IPS-18a (cell line): Measurements from ENCODE around the gene COQ2.

Experiments
- H3K27ac ChIP-seq: one replicate; pipeline ENCODE4 v1.5.1; 2013; ENCODE audit warnings: low read length
- H3K27me3 ChIP-seq: one replicate; pipeline ENCODE4 v1.6.1; 2013; ENCODE audit warnings: mild to moderate bottlenecking, low read length; ENCODE audit not compliant: control insufficient read depth, insufficient read depth
- H3K36me3 ChIP-seq: one replicate; pipeline ENCODE4 v1.6.1; 2013; ENCODE audit warnings: low read depth, low read length; ENCODE audit not compliant: control insufficient read depth
- H3K4me1 ChIP-seq: one replicate; pipeline ENCODE4 v1.6.1; 2013; ENCODE audit warnings: low read depth, low read length; ENCODE audit not compliant: control insufficient read depth
- H3K4me3 ChIP-seq: one replicate; pipeline ENCODE4 v1.5.1; 2013; ENCODE audit warnings: low read length
- H3K9ac ChIP-seq: one replicate; pipeline ENCODE4 v1.6.1; 2013; ENCODE audit warnings: mild to moderate bottlenecking, low read length, moderate library complexity
- H3K9me3 ChIP-seq: one replicate; pipeline ENCODE4 v1.6.1; 2013; ENCODE audit warnings: low read depth, low read length; ENCODE audit not compliant: control insufficient read depth

Gene COQ2

DNA sequence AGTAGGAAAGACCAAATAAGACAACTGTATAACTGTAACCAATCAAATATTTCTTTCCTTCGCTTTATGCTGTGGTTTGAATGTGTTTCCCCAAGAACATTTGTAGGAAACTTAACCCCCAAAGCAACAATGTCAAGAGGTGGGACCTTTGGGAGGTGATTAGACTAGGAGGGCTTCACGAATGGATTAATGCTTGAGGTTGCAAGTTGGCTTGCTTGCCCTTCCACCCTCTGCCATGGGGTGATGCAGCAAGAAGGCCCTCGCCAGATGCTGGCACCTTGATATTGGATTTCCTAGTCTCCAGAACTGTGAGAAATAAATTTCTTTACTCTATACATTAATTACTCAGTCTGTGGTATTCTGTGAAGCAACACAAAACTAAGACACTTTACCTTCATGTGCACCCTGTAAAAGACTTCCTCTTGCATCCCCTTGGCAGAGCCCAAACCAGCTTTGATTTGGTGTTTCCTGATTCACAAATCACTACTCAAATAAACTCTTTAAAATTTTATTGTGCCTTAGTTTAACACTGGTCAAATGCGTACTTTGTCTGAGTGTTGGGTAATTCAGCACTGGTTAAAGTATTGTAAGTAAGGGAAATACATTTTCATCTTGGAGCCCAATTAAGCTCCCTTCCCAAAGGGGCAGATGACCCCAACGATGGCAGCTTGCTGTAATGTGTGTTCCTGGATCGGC lies 59.9 kb downstream of the COQ2 start:
- H3K27ac ChIP-seq = no peak overlapping the region
- no peaks in the 10 kb centered on the region for H3K9me3 ChIP-seq
- H3K4me1 ChIP-seq = no peaks in the 10 kb centered on the region
- no peaks in the 10 kb centered on the region for H3K27me3 ChIP-seq
- no peaks in the 10 kb centered on the region for H3K36me3 ChIP-seq
- no peak overlapping the region for H3K4me3 ChIP-seq
- no peak overlapping the region for H3K9ac ChIP-seq

DNA sequence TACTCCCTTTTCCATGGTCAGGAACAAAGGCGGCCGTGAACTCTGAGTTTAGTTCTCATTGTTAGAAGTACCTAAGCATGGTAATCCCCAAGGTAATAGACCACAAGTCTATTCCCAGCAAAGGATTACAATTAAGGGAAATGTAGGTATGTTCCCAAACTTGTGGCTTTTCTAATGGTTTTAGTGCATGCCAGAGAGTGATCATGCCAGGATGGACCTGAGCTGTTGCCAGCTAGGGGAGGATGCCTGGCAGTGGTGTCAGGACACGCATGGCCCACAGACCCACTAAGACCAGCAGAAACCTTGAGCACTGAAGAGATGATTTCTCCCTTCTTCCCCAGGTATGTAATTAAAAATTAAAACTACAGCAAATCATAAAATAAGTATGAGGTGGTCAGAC lies 60.8 kb downstream of the COQ2 start:
- no peaks in the 10 kb centered on the region for H3K4me1 ChIP-seq
- H3K27me3 ChIP-seq = no peaks in the 10 kb centered on the region
- no peak overlapping the region for H3K9ac ChIP-seq

DNA sequence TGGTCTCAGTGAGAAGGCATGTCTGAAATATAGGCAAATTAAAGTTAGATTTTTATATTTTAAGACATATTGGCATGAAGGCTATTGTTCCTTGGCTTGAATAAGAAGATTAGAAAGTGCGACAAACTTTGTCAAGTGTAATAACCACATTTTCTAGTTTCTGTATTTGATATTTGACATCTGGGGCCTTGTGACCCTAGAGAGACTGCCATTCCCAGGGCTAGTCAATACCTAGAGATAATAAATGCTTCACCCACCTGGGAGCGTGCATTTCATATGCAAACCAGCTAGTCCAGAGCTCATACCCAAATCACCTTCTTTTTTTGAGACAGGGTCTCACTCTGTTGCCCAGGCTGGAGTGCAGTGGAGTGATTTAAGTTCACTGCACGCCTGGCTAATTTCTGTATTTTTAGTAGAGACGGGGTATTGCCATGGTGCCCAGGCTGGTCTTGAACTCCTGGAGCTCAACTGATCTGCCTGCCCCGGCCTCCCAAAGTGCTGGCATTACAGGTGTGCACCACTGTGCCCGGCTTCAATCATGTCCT lies 62.6 kb downstream of the COQ2 start:
- no peaks in the 10 kb centered on the region for H3K36me3 ChIP-seq
- H3K27ac ChIP-seq = no peak overlapping the region
- H3K27me3 ChIP-seq = no peaks in the 10 kb centered on the region
- H3K9me3 ChIP-seq = no peaks in the 10 kb centered on the region
- no peak overlapping the region for H3K4me3 ChIP-seq
- H3K4me1 ChIP-seq = no peaks in the 10 kb centered on the region
- H3K9ac ChIP-seq = no peak overlapping the region

More for the DNA sequence above, 60.8 kb downstream of the COQ2 start:
- no peaks in the 10 kb centered on the region for H3K9me3 ChIP-seq
- no peak overlapping the region for H3K4me3 ChIP-seq
- no peaks in the 10 kb centered on the region for H3K36me3 ChIP-seq
- H3K27ac ChIP-seq = no peak overlapping the region

DNA sequence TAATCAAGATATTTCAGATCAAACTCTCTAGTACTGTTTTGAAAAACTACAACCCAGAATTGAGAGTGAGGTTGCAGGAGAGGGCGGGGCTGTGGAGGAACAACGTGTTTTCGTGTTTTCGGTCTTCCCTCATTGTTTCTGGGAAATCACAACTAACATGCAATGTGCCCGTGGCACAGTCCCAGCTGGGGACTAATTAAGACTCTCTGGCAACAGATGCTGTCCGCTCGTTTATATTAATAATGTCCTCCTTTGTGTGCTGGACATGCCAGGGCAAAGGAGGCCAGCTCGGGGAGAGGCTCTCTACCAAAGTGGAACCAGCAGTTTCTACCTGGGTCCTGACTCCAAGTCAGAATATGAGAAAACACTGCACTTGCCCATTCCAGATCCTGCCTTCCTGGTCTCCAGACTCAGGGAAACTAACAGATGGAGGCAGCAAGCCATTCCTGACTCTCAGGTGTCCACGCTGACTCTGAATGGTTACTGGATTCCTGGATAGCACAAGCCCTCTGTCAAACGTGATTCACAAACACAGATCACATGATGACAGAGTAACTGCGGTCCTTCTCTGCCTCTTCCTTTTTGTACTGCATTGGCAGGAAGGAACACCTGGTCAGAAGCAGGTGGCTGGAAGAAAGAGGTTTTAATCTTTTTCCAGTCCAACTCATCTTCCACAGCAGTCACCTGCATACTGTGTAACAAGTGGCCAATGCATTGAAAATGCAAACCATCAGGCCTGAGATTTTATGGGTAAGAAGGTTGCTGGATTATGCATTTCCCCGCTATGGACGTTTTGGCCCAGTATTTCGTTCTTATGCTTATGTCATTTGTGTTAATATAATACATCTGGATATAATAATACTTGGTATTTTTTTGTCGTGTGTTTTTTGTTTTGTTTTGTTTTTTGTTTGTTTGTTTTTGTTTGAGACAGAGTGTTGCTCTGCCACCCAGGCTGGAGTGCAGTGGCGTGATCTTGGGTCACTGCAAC lies 65.0 kb downstream of the COQ2 start:
- no peaks in the 10 kb centered on the region for H3K4me1 ChIP-seq

DNA sequence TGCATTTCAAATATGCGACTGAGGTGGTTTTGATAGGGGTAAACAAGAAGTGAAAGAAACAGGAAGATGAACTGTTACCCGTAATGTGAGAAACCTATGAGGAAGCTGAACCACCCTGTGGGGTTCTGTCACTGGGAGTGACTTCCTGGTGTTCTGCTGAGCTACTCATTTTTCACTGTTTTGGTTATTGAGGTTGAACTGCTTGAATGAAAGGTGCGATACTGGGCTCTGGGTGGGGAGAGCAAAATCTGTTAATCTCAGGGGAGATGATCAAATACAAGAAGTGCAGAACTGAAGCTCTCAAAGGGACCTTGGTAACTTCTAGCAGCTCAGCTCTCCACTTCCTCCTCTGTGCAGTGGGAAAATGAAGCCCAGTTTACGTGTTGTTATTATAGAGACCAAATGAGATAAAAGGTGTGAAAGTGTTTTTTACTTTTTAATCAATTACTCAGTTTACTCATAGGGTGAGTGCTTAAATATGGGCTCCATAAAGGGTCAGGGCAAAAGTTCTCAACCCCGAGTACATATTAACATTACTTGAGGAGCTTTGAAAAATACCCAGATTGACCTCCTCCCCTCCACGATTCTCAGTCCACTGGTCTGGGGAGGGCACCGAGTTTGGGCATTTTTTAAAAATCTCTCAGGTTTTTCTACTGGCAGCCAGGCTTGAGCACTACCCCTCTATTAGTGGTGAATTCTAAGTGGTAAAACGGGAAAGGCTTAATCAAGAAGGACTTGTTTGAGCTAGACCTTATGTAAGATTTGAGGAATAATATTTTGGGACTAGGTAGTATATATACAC lies 66.7 kb downstream of the COQ2 start:
- no peaks in the 10 kb centered on the region for H3K36me3 ChIP-seq
- H3K4me1 ChIP-seq = no peaks in the 10 kb centered on the region
- H3K9me3 ChIP-seq = no peaks in the 10 kb centered on the region
- H3K4me3 ChIP-seq = no peak overlapping the region
- no peak overlapping the region for H3K9ac ChIP-seq
- H3K27ac ChIP-seq = no peak overlapping the region
- no peaks in the 10 kb centered on the region for H3K27me3 ChIP-seq

More for the DNA sequence above, 65.0 kb downstream of the COQ2 start:
- Histone ChIP-seq H3K4me3 (no peak overlapping the region), H3K9me3 (no peaks in the 10 kb centered on the region), H3K36me3 (no peaks in the 10 kb centered on the region), H3K27me3 (no peaks in the 10 kb centered on the region), H3K9ac (no peak overlapping the region), H3K27ac (no peak overlapping the region)

DNA sequence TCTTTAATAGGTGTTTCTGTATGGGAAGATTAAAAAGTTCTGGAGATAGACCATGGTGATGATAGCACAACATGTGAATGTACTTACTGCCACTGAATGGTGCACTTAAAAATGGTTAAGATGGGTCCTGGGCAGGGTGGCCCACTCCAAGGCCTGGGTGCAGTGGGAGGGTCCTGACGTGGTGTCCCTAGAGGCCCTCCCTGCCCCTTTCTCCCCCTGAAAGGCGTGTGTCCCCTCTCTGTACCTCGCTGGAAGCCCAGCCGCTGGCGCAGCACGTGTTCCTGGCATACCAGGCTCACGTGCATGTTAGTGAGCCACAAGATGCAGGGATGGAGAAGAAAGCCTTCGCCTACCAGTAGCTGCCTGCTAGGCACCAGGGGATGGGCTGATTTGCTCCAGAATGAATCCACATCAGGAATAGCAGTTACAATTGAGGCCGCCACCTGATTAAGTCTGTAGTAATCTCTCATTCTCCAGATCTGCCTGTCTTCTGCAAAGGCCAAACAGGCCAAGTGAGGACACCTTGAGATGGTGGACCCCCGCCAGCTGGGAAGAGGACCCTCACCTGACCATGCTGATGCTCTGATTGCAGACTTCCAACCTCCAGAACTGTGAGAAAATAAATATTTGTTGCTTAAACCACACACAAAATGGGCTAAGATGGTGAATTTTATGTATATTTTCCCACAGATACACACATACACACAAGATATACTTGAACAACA lies 67.5 kb downstream of the COQ2 start:
- no peaks in the 10 kb centered on the region for H3K4me1 ChIP-seq

DNA sequence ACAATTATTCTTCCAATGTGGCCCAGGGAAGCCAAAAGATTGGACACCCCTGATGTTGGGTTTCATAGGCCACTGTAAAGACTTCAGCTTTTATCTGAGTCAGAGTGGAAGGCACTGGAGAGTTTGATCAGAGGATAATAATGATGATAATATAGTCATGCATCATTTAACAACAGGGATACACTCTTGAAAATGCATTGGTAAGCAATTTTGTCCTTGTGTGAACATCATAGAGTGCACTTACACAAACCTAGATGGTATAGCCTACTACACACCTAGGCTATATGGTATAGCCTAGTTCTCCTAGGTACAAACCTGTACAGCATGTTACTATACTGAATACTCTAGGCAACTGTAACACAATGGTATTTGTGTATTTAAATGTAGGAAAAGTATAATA lies 70.5 kb downstream of the COQ2 start:
- no peak overlapping the region for H3K4me3 ChIP-seq
- H3K36me3 ChIP-seq = no peaks in the 10 kb centered on the region
- no peak overlapping the region for H3K9ac ChIP-seq
- H3K27ac ChIP-seq = no peak overlapping the region
- no peaks in the 10 kb centered on the region for H3K27me3 ChIP-seq
- H3K4me1 ChIP-seq = peaks cover 9% of the 10 kb centered on the region
- no peaks in the 10 kb centered on the region for H3K9me3 ChIP-seq

More for the DNA sequence above, 67.5 kb downstream of the COQ2 start:
- Histone ChIP-seq H3K9me3 (no peaks in the 10 kb centered on the region), H3K27me3 (no peaks in the 10 kb centered on the region), H3K36me3 (no peaks in the 10 kb centered on the region), H3K27ac (no peak overlapping the region), H3K4me3 (no peak overlapping the region), H3K9ac (no peak overlapping the region)
